Measurements from ENCODE around the gene SLC25A4.

SLC25A4 gene

GRCh38 chr4:185120631-185120946 lies 22.5 kb upstream of the SLC25A4 start:
- no peak for DNase-seq (ENCODE audit: low read depth in 2 of 2)

- no peak for DNase-seq (ENCODE audit: low read depth in 2 of 2)
Measured at GRCh38 chr4:185122681-185123345, 20.3 kb upstream of the SLC25A4 start.

DNA sequence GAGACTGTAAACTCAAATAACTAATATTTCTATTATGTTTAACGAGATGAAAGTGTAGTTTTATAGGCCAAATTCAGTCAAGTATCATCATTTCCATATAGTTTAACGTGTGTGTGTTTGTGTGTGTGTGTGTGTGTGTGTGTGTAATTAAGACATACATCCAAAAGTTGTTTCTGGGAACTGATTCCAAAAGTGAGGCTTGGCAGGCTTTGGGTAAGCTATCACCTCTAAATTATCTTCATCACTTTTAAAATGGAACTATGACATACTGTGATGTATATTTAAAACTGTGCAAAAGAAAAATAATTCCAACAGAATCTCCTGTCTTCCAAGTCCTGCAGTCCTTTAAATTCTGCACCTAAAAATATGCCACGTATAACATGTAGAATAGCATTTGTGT lies 19.1 kb upstream of the SLC25A4 start:
- DNase-seq (ENCODE audit: low read depth in 2 of 2) = no peak

DNA sequence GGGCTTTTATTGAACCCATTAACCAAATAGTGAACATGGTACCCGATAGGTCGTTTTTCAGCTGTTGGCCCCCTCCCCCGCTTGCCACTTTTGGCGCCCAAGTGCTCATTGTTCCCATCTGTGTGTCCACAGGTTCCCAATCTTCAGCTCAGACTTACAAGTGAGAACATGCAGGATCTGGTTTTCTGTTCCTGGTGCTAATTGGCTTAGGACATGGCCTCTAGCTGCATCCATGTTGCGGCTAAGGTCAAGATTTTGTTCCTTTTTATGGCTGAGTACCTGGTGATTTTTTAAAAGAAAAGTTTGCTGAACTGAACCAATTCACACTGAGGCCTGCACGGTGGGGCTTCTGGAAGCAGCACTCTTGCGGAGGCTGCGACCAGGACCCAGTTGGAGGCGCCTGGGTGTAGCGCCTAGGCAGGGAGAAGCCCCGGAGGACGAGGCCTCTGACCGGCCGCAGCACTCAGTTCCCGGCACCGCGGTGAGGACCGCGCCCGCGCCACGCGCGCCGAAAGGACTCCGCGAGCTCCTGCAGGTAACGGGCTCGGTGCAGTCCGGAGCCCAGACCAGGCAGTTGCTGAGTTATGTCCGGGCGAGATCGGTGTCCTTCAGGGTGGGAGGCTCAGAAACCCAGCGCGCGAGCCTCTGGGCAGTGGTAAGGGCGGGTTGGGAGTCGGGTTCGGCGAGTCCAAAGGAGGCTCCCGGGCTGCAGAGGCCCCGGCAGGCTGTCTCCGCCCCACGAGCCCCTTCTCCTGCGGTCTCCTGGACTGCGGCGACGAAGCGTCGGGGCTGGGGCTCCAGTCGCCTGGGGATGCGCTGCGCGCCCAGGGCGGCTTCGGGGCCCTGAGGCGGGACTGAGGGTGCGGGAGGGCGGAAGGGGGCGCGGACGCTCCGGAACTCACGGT lies 15.8 kb upstream of the SLC25A4 start:
- no peak for DNase-seq (ENCODE audit: low read depth in 2 of 2)

GRCh38 chr4:185128272-185129119 lies 14.6 kb upstream of the SLC25A4 start:
- peak; percentile 7 to 14 for DNase-seq (ENCODE audit: low read depth in 2 of 2)

DNA sequence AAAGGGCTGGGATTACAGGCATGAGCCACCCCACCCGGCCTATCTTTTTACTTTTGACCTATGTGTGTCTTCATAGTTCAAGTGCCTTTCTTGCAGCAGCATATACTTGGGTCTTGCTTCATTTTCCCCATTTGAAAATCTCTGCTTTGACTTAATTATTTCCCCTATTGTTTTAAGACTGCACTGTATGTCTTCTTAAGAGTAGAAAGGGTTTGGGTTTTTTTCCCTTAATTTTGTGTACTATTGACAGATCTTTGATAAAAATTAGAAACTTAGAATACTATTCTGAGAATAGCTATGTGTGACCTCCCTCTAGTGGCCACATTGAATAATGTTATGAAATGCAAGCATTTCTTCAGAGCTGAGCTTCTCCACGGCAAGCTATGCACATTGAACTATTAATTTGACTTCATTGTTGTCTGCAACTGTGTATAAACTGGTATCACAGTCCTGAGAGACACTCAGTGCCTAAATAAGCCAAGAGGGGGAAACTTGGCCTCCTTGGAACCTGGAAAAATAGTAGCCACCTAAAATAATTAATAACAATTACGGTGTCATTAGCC lies 8.7 kb upstream of the SLC25A4 start:
- DNase-seq (ENCODE audit: low read depth in 2 of 2) = no peak

- DNase-seq (ENCODE audit: low read depth in 2 of 2) = no peak
Measured at GRCh38 chr4:185137233-185137925, 5.7 kb upstream of the SLC25A4 start.

DNA sequence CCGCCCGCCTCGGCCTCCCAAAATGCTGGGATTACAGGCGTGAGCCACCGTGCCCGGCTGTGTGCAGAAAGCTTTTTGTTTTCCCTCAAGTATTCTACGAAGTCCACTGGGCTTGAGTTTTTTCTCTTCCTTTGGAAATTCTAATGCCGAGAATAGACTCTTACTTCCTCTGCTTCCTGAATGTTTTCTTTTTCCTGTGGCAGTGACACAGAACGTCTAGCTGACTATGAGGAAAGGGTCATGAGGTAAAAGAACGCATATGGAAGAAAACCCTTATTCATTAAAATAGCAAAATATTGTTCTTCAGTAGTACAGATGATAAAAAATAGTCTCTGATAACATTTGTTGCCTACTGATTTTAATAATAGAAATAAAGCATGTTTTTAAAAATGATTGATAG lies 4.9 kb upstream of the SLC25A4 start:
- no peak for DNase-seq (ENCODE audit: low read depth in 2 of 2)

- no peak for DNase-seq (ENCODE audit: low read depth in 2 of 2)
Measured at GRCh38 chr4:185139736-185140135, 3.3 kb upstream of the SLC25A4 start.

DNA sequence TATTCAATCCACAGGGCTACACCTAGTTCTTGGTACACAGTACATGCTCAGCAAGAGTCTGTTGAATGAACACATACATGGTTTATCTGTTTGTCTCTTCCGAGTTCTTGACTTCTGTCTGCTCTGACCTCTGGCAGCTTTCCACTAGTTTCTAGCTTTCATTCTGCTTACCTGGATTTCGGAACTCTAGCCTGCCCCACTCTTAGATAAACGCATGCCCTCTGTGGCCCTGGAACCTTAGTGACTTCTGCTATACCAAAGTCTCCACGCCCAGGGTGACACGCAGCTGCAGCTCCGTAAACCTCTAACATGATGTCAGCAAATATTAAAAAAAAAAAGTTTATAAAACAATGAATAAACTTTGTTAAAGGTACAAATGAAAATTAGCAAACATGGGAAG lies 1.3 kb upstream of the SLC25A4 start:
- DNase-seq (ENCODE audit: low read depth in 2 of 2) = no peak

DNA sequence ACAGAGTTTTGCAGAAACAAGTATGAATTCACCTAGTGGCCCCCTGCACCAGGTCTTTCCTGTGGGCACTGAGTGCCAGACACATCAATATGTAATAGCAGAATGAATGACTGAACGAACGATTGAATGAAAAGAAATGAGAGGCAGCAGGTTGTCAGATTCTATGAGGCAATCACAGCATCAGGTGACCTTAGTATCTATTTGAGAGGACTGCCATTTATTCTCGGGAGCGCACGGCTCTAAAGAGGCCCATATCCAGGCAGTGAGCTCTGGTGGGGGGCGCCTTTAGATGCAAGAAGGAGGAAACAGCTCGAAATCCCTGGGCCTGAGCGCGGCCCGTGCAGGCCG lies 528 bp upstream of the SLC25A4 start:
- DNase-seq (ENCODE audit: low read depth in 2 of 2) = no peak

DNA sequence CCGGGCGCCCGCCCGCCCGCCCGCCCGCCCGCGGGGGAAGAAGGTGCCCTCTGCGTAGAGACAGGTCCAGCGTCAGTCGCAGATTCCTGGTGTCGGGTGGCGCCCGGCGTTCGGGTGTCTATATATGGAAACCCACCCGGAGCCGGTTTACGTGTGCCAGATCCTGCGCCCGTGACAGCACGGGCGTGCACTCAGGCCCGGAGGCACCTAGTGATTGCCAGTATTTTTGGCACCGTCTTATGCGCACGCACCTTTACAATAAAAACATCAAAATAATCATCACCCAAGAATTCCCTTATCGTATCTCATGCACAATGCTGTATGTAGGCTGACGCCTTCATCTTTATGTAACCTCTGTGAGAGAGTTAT lies 519 bp downstream of the SLC25A4 start:
- no peak for DNase-seq (ENCODE audit: low read depth in 2 of 2)

DNA sequence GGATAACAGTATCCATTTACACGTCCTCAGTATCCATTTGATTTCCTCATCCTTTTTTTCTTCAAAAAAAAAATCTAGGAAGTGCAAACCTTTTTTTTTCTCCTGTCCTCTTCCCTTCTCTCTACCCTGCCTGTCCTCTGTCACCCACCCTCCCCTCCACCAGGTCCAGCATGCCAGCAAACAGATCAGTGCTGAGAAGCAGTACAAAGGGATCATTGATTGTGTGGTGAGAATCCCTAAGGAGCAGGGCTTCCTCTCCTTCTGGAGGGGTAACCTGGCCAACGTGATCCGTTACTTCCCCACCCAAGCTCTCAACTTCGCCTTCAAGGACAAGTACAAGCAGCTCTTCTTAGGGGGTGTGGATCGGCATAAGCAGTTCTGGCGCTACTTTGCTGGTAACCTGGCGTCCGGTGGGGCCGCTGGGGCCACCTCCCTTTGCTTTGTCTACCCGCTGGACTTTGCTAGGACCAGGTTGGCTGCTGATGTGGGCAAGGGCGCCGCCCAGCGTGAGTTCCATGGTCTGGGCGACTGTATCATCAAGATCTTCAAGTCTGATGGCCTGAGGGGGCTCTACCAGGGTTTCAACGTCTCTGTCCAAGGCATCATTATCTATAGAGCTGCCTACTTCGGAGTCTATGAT lies 1.7 kb downstream of the SLC25A4 start:
- no peak for DNase-seq (ENCODE audit: low read depth in 2 of 2)

DNA sequence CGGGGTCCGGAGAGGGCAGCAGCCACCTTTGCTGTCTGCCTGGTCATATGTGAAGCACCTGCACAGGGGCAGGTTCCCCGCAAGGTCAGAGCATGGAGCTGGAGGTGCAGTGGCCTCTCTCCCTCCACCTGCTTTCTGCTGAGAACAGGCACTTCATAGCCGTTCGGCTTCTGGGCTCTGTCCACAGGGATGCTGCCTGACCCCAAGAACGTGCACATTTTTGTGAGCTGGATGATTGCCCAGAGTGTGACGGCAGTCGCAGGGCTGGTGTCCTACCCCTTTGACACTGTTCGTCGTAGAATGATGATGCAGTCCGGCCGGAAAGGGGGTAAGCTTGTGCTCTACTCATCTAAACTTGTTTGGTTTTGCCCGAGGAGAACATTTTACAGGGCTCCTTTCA lies 2.5 kb downstream of the SLC25A4 start:
- no peak for DNase-seq (ENCODE audit: low read depth in 2 of 2)

- no peak for DNase-seq (ENCODE audit: low read depth in 2 of 2)
Measured at GRCh38 chr4:185149392-185149791, 6.3 kb downstream of the SLC25A4 start.

DNA sequence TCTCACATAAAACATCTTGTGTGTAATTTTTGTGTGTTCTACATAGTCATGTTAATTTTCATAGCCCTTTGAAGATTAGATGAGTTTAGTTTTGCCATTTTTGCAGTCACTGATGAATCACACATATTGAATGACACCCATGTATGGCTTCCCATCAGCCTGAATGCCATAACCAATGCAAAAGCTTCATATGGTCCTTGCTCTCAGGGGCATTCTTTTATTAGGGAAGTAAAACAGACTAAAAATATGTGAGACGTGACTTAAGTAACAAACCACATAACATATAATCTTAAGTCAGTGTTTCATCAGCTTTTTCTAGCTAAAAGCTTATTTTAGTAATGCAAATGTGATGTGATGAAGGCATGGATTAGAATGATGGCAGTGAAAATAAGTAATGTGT lies 8.2 kb downstream of the SLC25A4 start:
- DNase-seq (ENCODE audit: low read depth in 2 of 2) = no peak

DNA sequence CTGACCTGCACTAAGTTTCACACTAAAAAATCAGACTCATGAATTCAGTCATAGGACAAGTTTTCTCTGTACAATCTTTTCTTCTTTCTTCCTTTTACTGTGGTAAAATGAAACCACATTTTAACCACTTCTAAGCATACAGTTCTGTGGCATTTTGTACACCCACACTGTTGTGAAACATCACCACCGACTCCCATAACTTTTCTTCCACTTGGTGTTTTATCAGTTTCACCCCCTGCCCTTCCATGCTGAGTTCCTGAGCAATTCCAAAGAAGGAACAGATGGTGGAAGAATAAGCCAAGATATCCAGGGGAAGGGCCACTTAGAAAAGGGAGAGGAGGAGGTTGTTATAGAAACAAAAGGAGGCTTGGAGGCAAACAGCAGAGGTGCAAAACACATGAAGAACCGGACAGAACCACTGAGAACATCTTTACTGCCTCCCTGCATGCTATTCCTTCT lies 22.6 kb downstream of the SLC25A4 start:
- no peak for DNase-seq (ENCODE audit: low read depth in 2 of 2)

GRCh38 chr4:185167234-185167633 lies 24.2 kb downstream of the SLC25A4 start:
- DNase-seq (ENCODE audit: low read depth in 2 of 2) = no peak

GRCh38 chr4:185171373-185172071 lies 28.5 kb downstream of the SLC25A4 start:
- DNase-seq (ENCODE audit: low read depth in 2 of 2) = no peak

DNA sequence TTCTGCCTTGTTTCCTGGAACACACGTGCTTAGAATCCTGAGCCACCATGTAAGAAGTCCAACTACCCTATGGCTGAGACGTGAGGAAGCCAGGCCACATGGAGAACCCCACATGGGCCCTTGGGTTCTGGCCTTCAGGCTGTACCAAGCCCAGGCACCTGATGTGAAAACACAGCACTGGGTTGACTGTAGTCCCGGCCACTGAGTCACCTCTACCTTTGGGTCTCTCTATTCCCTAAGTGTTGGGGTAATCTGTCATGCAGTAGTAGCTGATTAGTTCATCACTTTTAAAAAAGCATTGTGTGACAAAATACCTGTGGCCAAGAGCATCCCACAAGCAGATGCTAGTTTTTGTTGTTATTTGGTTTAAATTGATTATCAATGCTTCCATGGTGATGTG lies 36.4 kb downstream of the SLC25A4 start:
- DNase-seq (ENCODE audit: low read depth in 2 of 2) = no peak

DNA sequence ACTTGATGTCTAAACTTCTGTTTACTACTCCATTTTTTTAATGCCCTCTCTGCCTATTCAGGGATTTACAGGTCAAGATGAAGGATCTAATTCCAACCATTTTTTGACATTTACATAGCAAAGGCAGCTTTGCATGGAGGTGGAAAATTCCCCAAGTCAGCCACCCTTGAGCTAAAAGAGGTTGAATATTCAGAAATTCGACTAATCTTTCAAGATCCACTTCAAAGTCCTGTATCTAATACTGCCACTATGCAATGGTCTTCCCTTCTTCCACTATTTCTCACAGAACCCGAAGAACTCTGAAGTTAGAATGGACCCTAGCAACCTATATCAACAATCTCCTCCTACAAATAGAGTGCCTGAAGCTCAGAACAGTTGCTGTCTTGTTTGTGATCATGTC lies 39.2 kb downstream of the SLC25A4 start:
- DNase-seq (ENCODE audit: low read depth in 2 of 2) = no peak

Measured in stimulated activated CD4-positive, alpha-beta T cell treated with anti-CD3 and anti-CD28 coated beads, Interleukin-12 subunit alpha, Interleukin-12 subunit beta, amount 100 ng/mL, for 24 hours (primary cell).